Kidney (tissue), 14 donors: Measurements from ENCODE around the gene VTI1A. TPM values are rescaled to one million over a fixed set of nuclear protein-coding genes. Genes with fewer than 3 reads are reported as not detected.

Experiments
- DNase-seq, 5 donors: peaks; one replicate each; pipeline ENCODE4 v3.0.0-alpha.2; 2013 to 2020
- FAIRE-seq: peaks from 2 replicates; lab custom pipeline; 2012; peaks lifted over from hg19 to GRCh38; lab: Jason Lieb, UNC
- H3K27ac ChIP-seq, 2 donors: one replicate each; pipeline ENCODE4 v1.7.0; 2013; ENCODE audit warnings: low read depth in 2 of 2, low read length in 2 of 2, inconsistent platforms in 1 of 2
- H3K27me3 ChIP-seq: one replicate; pipeline ENCODE4 v1.7.1; 2013; ENCODE audit warnings: low read length, inconsistent platforms; ENCODE audit not compliant: control insufficient read depth, insufficient read depth
- H3K36me3 ChIP-seq, 3 donors: one replicate each; pipeline versions ENCODE4 v1.7.0 to v1.7.1; 2013; ENCODE audit warnings: low read length in 3 of 3, control low read depth in 1 of 3, inconsistent platforms in 1 of 3; ENCODE audit not compliant: insufficient read depth in 3 of 3, control insufficient read depth in 2 of 3
- H3K4me1 ChIP-seq, 3 donors: one replicate each; pipeline versions ENCODE4 v1.7.0 to v1.7.1; 2013; ENCODE audit warnings: low read length in 3 of 3, inconsistent platforms in 1 of 3, low read depth in 1 of 3; ENCODE audit not compliant: control insufficient read depth in 2 of 3, insufficient read depth in 2 of 3
- H3K4me3 ChIP-seq, 3 donors: one replicate each; pipeline versions ENCODE4 v1.7.0 to v1.8.1; 2013; ENCODE audit warnings: low read length in 3 of 3, control low read depth in 1 of 3, inconsistent platforms in 1 of 3
- H3K9ac ChIP-seq, 3 donors: one replicate each; pipeline versions ENCODE4 v1.7.0 to v1.7.1; 2013; ENCODE audit warnings: low read length in 3 of 3, control low read depth in 1 of 3, inconsistent platforms in 1 of 3
- H3K9me3 ChIP-seq, 3 donors: one replicate each; pipeline versions ENCODE4 v1.7.0 to v1.7.1; 2013; ENCODE audit warnings: low read length in 3 of 3, control low read depth in 1 of 3, inconsistent platforms in 1 of 3; ENCODE audit not compliant: control insufficient read depth in 2 of 3, insufficient read depth in 1 of 3
- intact Hi-C: fragments of 100-400 bp; cut with DNase I; formaldehyde crosslinking; loops from one replicate; pipeline ENCODE4 v1.11.1; 2022
- polyA plus RNA-seq: library from polyadenylated mRNA; stranded (reverse); fragments of 350-450 nt; fragmentation: Illumina TruSeq; extraction: RNeasy Lipid Tissue Mini Kit (QIAGEN cat#74804); gene quantifications from one replicate; pipeline ENCODE4 v1.2.3, GENCODE V29; 2014; ENCODE audit warnings: low read depth, low replicate concordance; ENCODE audit not compliant: insufficient read depth
- total RNA-seq: library from RNA; stranded (reverse); fragmentation: NEBNext Ultra II Directional; extraction: Animal tissue kit (Norgen Biotek cat#: 25700); gene quantifications from one replicate; pipeline ENCODE4 v1.2.1, GENCODE V29; 2021
- TF ChIP-seq, protein P1 (sequence below): IDR thresholded peaks from 3 replicates; pipeline ENCODE4 v1.5.1; 2012; ENCODE audit warnings: mild to moderate bottlenecking, moderate library complexity, borderline replicate concordance; ENCODE audit not compliant: insufficient read depth; ENCODE audit errors: extremely low read depth
- donor health status: control.
- donor health status: control.
- donor health status: control.
- donor health status: control.
- donor health status: control.
- donor health status: DM: yes; HTN: yes; CAD: no.
- donor health status: Normal renal cell carcinoma (clear cell type).

The VTI1A gene
- total and polyA plus RNA-seq, 2 donors from 2014 or later = 9.2 to 41.8 TPM

DNA sequence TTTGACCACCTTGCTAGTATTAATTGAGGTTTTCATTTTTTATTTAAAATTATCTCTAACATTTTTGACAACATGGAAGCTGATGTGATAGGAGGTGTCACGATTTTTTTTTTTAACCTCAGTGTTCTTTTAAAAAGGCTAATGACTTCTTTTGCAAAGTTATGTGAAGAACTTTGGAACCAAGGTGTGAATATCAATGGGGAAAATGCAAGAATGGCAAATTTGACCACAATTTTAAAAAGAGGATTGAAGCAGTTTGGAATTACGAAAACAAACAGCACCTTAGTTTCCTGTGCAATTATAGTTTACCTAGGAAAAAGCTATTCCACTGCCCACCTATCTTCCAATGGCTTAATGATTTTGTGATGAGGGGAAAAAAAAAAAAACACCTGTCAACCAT is 232.4 kb downstream of the VTI1A start:
- intact Hi-C loops = no loop called here

DNA sequence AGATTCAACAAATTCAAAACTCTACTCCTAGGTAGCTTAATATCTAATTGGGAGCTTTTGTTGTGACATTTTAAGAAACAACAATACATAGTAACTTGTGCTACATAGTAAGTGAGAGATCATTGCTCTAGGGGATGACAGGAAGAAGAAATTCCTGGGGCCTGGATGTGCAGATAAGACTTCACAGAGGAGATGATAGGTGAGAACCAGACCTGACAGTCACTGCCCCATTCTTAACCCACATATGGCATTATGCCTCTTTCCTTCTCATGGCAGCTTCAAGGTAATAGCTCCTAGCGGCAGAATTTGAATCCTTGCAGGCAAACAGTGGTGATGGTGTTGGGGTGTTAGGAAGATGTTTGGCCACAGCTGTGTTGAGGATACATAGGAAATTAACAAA is 233.6 kb downstream of the VTI1A start:
- intact Hi-C loops = no loop called here
- Histone ChIP-seq H3K27me3 (no peaks in the 10 kb centered on the region), H3K9me3 (no peaks in the 10 kb centered on the region), H3K9ac (no peak overlapping the region), H3K27ac (no peak overlapping the region), H3K4me3 (no peak overlapping the region), H3K36me3 (no peaks in the 10 kb centered on the region), H3K4me1 (no peaks in the 10 kb centered on the region)
- DNase-seq (no peak), FAIRE-seq (no peak)
- TF ChIP-seq, protein P1, sequence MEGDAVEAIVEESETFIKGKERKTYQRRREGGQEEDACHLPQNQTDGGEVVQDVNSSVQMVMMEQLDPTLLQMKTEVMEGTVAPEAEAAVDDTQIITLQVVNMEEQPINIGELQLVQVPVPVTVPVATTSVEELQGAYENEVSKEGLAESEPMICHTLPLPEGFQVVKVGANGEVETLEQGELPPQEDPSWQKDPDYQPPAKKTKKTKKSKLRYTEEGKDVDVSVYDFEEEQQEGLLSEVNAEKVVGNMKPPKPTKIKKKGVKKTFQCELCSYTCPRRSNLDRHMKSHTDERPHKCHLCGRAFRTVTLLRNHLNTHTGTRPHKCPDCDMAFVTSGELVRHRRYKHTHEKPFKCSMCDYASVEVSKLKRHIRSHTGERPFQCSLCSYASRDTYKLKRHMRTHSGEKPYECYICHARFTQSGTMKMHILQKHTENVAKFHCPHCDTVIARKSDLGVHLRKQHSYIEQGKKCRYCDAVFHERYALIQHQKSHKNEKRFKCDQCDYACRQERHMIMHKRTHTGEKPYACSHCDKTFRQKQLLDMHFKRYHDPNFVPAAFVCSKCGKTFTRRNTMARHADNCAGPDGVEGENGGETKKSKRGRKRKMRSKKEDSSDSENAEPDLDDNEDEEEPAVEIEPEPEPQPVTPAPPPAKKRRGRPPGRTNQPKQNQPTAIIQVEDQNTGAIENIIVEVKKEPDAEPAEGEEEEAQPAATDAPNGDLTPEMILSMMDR = no peak

More for the DNA sequence above, 232.4 kb downstream of the VTI1A start:
- no peaks in the 10 kb centered on the region for H3K9me3 ChIP-seq
- H3K36me3 ChIP-seq = no peaks in the 10 kb centered on the region
- H3K27me3 ChIP-seq = no peaks in the 10 kb centered on the region
- H3K27ac ChIP-seq = no peak overlapping the region
- no peak overlapping the region for H3K4me3 ChIP-seq
- TF ChIP-seq, protein P1 = no peak
- no peak for FAIRE-seq
- no peak for DNase-seq
- no peak overlapping the region for H3K9ac ChIP-seq
- H3K4me1 ChIP-seq = no peaks in the 10 kb centered on the region

DNA sequence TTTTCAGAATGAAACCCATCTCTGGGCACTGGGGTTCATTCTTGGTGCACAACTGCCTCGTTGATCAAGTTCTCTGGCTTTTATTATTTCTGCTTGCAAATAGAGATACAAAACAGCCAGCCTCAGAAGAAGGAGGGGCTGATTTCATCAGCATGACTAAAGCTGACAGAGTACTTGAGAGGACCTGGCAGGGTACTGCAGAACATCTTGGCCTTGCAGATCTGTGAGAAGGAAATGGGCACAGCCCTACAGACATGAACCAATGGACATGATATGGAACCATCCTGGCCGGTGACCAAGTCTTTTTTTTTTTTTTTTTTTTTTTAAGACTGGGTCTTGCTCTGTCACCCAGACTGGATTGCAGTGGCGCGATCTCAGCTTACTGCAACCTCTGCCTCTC is 240.6 kb downstream of the VTI1A start:
- TF ChIP-seq, protein P1 = no peak
- Histone ChIP-seq H3K9ac (no peak overlapping the region), H3K4me3 (no peak overlapping the region), H3K36me3 (no peaks in the 10 kb centered on the region), H3K9me3 (no peaks in the 10 kb centered on the region), H3K27ac (no peak overlapping the region), H3K4me1 (no peaks in the 10 kb centered on the region), H3K27me3 (no peaks in the 10 kb centered on the region)
- DNase-seq = no peak
- intact Hi-C loops = no loop called here
- FAIRE-seq = no peak
